Type B pancreatic cell (in vitro differentiated cells): ENCODE data around the gene SLC38A3. TPM values are rescaled to one million over a fixed set of nuclear protein-coding genes. Genes with fewer than 3 reads are reported as not detected.

Experiments used
- DNase-seq: peaks from one replicate; pipeline ENCODE4 v3.0.0; 2021; ENCODE audit warnings: mixed read lengths; ENCODE audit not compliant: unreplicated experiment; ENCODE audit errors: extremely low spot score
- H3K27ac Mint-ChIP-seq: 2 replicates; pipeline ENCODE4 v1.8.0; 2021; ENCODE audit warnings: mild to moderate bottlenecking, mixed read lengths
- H3K27me3 Mint-ChIP-seq: 2 replicates; pipeline ENCODE4 v1.8.0; 2021; ENCODE audit warnings: mixed read lengths
- H3K36me3 Mint-ChIP-seq: 2 replicates; pipeline ENCODE4 v1.8.0; 2021; ENCODE audit warnings: mixed read lengths
- H3K4me1 Mint-ChIP-seq: one replicate; pipeline ENCODE4 v1.8.0; 2021; ENCODE audit warnings: mixed read lengths; ENCODE audit not compliant: unreplicated experiment
- H3K4me3 Mint-ChIP-seq: 2 replicates; pipeline ENCODE4 v1.8.0; 2021; ENCODE audit warnings: mild to moderate bottlenecking, mixed read lengths
- H3K9me3 Mint-ChIP-seq: 2 replicates; pipeline ENCODE4 v1.8.0; 2021; ENCODE audit warnings: mixed read lengths
- total RNA-seq: library from RNA; stranded (reverse); gene quantifications from 2 replicates; pipeline ENCODE4 v1.2.1, GENCODE V29; 2021; ENCODE audit warnings: low replicate concordance
- TF ChIP-seq, protein P1 (sequence below): fragments of 200-600 bp; sonication (generic); conservative IDR thresholded peaks from 2 replicates; pipeline ENCODE4 v1.5.0; 2021; ENCODE audit warnings: antibody characterized with exemption, mild to moderate bottlenecking

The SLC38A3 gene
- total RNA-seq, 1 donor from 2014 or later, result 6.0 TPM

DNA sequence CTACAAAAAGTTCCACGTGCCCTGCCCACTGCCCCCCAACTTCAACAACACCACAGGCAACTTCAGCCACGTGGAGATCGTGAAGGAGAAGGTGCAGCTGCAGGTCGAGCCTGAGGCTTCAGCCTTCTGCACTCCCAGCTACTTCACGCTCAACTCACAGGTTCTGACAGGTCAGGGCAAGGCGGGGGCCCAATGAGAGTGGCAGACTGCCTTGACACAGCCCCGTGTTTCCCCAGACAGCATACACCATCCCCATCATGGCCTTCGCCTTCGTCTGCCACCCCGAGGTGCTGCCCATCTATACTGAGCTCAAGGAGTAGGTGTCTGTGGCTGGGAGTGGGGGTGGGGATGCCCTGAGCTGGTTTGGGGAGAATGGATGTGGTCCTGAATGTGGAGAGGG lies 12.6 kb downstream of the SLC38A3 start:
- TF ChIP-seq, protein P1, sequence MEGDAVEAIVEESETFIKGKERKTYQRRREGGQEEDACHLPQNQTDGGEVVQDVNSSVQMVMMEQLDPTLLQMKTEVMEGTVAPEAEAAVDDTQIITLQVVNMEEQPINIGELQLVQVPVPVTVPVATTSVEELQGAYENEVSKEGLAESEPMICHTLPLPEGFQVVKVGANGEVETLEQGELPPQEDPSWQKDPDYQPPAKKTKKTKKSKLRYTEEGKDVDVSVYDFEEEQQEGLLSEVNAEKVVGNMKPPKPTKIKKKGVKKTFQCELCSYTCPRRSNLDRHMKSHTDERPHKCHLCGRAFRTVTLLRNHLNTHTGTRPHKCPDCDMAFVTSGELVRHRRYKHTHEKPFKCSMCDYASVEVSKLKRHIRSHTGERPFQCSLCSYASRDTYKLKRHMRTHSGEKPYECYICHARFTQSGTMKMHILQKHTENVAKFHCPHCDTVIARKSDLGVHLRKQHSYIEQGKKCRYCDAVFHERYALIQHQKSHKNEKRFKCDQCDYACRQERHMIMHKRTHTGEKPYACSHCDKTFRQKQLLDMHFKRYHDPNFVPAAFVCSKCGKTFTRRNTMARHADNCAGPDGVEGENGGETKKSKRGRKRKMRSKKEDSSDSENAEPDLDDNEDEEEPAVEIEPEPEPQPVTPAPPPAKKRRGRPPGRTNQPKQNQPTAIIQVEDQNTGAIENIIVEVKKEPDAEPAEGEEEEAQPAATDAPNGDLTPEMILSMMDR, result no peak
- no peaks in the 10 kb centered on the region for H3K9me3 Mint-ChIP-seq
- no peak for DNase-seq
- H3K4me3 Mint-ChIP-seq, result no peak overlapping the region
- H3K27ac Mint-ChIP-seq, result no peak overlapping the region
- no peaks in the 10 kb centered on the region for H3K27me3 Mint-ChIP-seq
- no peaks in the 10 kb centered on the region for H3K36me3 Mint-ChIP-seq
- H3K4me1 Mint-ChIP-seq, result no peaks in the 10 kb centered on the region

DNA sequence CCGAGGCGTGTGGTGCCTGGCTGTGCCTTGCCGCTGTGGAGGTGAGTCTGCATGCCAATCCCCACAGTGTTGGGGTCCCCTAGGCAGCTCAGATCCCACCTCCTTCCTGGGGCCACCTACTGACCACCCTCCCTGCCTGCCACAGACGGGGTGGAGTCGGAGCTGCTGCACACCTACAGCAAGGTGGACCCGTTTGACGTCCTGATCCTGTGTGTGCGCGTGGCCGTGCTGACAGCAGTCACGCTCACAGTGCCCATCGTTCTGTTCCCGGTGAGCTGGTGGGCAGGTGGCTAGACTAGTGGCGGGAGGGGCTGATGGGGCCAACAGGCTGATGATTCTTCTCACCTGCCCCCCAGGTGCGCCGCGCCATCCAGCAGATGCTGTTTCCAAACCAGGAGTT lies 13.4 kb downstream of the SLC38A3 start:
- no peak overlapping the region for H3K4me3 Mint-ChIP-seq
- H3K27me3 Mint-ChIP-seq, result no peaks in the 10 kb centered on the region
- no peaks in the 10 kb centered on the region for H3K9me3 Mint-ChIP-seq
- no peak for DNase-seq
- H3K36me3 Mint-ChIP-seq, result no peaks in the 10 kb centered on the region
- TF ChIP-seq, protein P1, result no peak
- H3K4me1 Mint-ChIP-seq, result no peaks in the 10 kb centered on the region
- no peak overlapping the region for H3K27ac Mint-ChIP-seq

DNA sequence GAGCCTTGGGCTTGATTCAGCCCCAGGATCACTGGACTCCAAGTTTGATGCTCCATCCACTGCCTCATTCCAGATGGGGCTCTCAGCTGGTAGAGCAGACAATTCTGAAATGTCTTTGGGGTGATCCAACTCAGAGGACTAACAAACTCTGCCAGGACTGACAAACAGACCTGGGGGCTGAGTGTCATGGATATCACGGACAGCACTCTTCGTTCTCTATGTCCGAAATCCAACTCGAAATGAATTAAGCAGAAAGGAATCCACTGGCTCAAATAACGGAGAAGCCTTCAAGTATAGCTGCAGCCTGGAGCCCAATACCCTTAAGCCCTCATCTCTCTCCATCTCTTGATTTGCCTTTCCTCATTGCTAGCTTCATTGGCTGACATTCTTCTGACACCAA lies 14.2 kb downstream of the SLC38A3 start:
- H3K4me3 Mint-ChIP-seq, result no peak overlapping the region
- H3K4me1 Mint-ChIP-seq, result no peaks in the 10 kb centered on the region
- H3K27ac Mint-ChIP-seq, result no peak overlapping the region
- no peaks in the 10 kb centered on the region for H3K9me3 Mint-ChIP-seq
- DNase-seq, result no peak
- peaks cover 3% of the 10 kb centered on the region for H3K27me3 Mint-ChIP-seq
- H3K36me3 Mint-ChIP-seq, result no peaks in the 10 kb centered on the region
- TF ChIP-seq, protein P1, result no peak

DNA sequence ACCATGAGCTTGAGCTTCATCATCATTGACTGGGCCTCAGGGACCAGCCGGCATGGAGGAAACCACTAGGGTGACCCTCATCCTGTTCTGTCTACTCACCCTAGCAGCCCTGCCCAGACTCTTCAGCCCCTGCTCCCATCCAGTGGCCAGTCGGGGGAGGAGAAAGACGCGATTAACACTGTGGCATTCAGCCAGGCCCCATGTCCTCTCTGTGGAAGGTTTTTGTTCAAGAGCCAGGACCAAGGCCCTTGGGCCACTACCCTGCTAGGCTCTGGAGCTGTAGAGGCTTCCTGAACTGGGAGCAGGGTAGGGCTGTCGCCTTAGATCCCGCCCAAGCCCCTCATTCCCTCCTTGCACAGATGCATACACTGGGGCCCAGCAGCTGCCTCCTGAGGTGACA lies 15.0 kb downstream of the SLC38A3 start:
- DNase-seq, result no peak
- H3K27ac Mint-ChIP-seq, result no peak overlapping the region
- H3K27me3 Mint-ChIP-seq, result peaks cover 5% of the 10 kb centered on the region
- TF ChIP-seq, protein P1, result no peak
- H3K36me3 Mint-ChIP-seq, result no peaks in the 10 kb centered on the region
- no peaks in the 10 kb centered on the region for H3K9me3 Mint-ChIP-seq
- no peaks in the 10 kb centered on the region for H3K4me1 Mint-ChIP-seq
- no peak overlapping the region for H3K4me3 Mint-ChIP-seq

DNA sequence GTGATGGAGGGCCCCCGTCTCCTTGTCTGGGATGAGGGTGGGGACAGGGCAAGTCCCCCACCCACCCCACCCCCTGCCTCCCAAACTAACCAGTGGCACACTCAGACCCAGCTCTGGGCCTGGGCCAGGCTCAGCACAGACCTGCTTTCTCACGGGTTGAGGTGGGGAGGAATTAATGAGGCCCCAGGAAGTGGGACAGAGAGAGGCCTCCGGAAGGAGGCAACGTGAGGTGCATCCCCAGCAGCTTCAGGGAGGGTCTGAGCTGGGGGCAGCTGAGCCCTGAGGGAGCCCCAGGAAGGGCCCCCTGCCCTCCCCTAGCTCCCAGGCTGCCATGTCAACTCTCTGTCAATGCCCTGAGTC lies 16.0 kb downstream of the SLC38A3 start:
- Mint-ChIP-seq H3K4me3 (no peak overlapping the region), H3K27me3 (peaks cover 11% of the 10 kb centered on the region), H3K4me1 (peaks cover 3% of the 10 kb centered on the region), H3K9me3 (no peaks in the 10 kb centered on the region), H3K36me3 (no peaks in the 10 kb centered on the region), H3K27ac (no peak overlapping the region)
- DNase-seq, result no peak
- TF ChIP-seq, protein P1, result no peak
